Stomach (tissue), 9 donors: Measurements from ENCODE around the gene ATAD3A. TPM values are rescaled to one million over a fixed set of nuclear protein-coding genes. Genes with fewer than 3 reads are reported as not detected.

ENCODE experiments used
- DNase-seq, 2 donors: peaks; one replicate each; pipeline versions ENCODE4 v3.0.0 to v3.0.0-alpha.2; 2013 to 2019
- H3K27ac ChIP-seq, 5 donors: fragments of 200-600 bp in 4 of 5; sonication (generic) in 4 of 5; one replicate each; pipeline ENCODE4 v1.5.1; 2013 to 2019; ENCODE audit warnings: mild to moderate bottlenecking in 1 of 5, moderate library complexity in 1 of 5
- H3K27me3 ChIP-seq, 3 donors: fragments of 200-600 bp; sonication (generic); one replicate each; pipeline ENCODE4 v1.5.1; 2017 to 2019; ENCODE audit warnings: mixed run types in 1 of 3
- H3K36me3 ChIP-seq, 4 donors: fragments of 200-600 bp; sonication (generic); 1 replicate in 3 of 4; 2 replicates in 1 of 4; pipeline ENCODE4 v1.5.1; 2016 to 2019
- H3K4me1 ChIP-seq, 4 donors: fragments of 200-600 bp; sonication (generic); one replicate each; pipeline ENCODE4 v1.5.1; 2016 to 2019
- H3K4me3 ChIP-seq, 4 donors: fragments of 200-600 bp; sonication (generic) in 3 of 4; one replicate each; pipeline ENCODE4 v1.5.1; 2016 to 2019; ENCODE audit warnings: mild to moderate bottlenecking in 1 of 4
- H3K9me3 ChIP-seq, 4 donors: fragments of 200-600 bp; sonication (generic); one replicate each; pipeline ENCODE4 v1.5.1; 2016 to 2019
- EP300 ChIP-seq: sonication (generic); formaldehyde crosslinking; IDR thresholded peaks from one replicate; pipeline ENCODE4 v1.6.1; 2017; ENCODE audit warnings: antibody characterized with exemption
- POLR2A ChIP-seq, 4 donors: fragments of 450-650 bp; IDR thresholded peaks; one replicate each; pipeline ENCODE4 v1.6.1; 2016; ENCODE audit warnings: antibody characterized with exemption in 4 of 4, control low read depth in 2 of 4, mild to moderate bottlenecking in 1 of 4, moderate library complexity in 1 of 4
- POLR2AphosphoS5 ChIP-seq, 3 donors: sonication (generic); formaldehyde crosslinking; IDR thresholded peaks; one replicate each; pipeline ENCODE4 v1.6.1; 2016; ENCODE audit warnings: antibody characterized with exemption in 3 of 3
- WGBS, 5 donors: extraction: QIAGEN DNeasy Blood & Tissue Kit in 3 of 5; methylation state at CpG; one replicate each; pipeline versions ENCODE4 v1.1.5 to v1.1.7; 2013 to 2018; 5-methylcytosine and 5-hydroxymethylcytosine counted together
- intact Hi-C: fragments of 100-400 bp; cut with DNase I; formaldehyde crosslinking; loops from one replicate; pipeline ENCODE4 v1.15.1; 2023; ENCODE audit warnings: low total_unique reads
- polyA plus RNA-seq, 3 donors: library from polyadenylated mRNA; stranded (reverse); fragments of 200-250 nt; gene quantifications; one replicate each; pipeline ENCODE4 v1.2.3, GENCODE V29; 2013
- total RNA-seq, 5 donors: library from RNA; depleted of rRNA; stranded (reverse); fragments of >200 nt; gene quantifications; one replicate each; pipeline versions ENCODE4 v1.1.0 to v1.2.3, GENCODE V29; 2014 to 2016
- TF ChIP-seq, protein P1 (sequence below), 7 experiments: fragments of 450-650 bp in 4 of 7; fragments of 200-600 bp in 3 of 7; sonication (generic) in 3 of 7; IDR thresholded peaks; one replicate each; pipeline ENCODE4 v1.5.1; 2016 to 2019; ENCODE audit warnings: antibody characterized with exemption in 7 of 7, control low read depth in 2 of 7, mild to moderate bottlenecking in 1 of 7
- donor health status: healthy with polysubstance abuse.
- donor health status: Bipolar disorder and iron deficiency.
- donor health status: healthy.

The ATAD3A gene
- total and polyA plus RNA-seq, 8 donors, result 10.6 to 92.1 (median 18.7) TPM

DNA sequence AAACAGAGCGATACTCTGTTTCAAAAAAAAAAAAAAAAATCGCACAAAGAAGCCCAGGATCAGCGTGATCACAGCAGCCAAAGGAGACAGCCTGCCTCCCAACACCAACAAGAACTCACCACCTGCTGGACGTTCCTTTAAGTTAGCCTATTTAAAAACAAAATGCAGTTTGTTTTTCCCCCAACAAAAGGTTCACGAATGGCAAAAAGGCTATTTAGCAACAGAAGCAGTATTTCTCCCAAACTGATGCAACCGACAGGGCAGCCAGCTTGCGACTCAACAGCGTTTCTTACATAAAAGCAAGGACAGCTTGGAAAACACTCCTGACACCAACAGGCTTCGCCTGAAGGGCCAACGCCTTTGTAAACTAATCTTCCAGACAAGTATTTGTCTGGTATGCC, 55.9 kb downstream of the ATAD3A start:
- peaks cover 19 to 78% (median 57%) of the 10 kb centered on the region in 4 donors for H3K4me1 ChIP-seq
- 67 to 79% (median 74%) methylated on average over 10 of the region's 10 CpGs for WGBS, 5 donors
- TF ChIP-seq, protein P1, sequence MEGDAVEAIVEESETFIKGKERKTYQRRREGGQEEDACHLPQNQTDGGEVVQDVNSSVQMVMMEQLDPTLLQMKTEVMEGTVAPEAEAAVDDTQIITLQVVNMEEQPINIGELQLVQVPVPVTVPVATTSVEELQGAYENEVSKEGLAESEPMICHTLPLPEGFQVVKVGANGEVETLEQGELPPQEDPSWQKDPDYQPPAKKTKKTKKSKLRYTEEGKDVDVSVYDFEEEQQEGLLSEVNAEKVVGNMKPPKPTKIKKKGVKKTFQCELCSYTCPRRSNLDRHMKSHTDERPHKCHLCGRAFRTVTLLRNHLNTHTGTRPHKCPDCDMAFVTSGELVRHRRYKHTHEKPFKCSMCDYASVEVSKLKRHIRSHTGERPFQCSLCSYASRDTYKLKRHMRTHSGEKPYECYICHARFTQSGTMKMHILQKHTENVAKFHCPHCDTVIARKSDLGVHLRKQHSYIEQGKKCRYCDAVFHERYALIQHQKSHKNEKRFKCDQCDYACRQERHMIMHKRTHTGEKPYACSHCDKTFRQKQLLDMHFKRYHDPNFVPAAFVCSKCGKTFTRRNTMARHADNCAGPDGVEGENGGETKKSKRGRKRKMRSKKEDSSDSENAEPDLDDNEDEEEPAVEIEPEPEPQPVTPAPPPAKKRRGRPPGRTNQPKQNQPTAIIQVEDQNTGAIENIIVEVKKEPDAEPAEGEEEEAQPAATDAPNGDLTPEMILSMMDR (IDR thresholded peaks at IDR 0.05), result no peak
- no peak for TF ChIP-seq POLR2A (IDR thresholded peaks at IDR 0.05)
- TF ChIP-seq EP300, result no peak
- TF ChIP-seq POLR2AphosphoS5 (IDR thresholded peaks at IDR 0.05), result no peak

DNA sequence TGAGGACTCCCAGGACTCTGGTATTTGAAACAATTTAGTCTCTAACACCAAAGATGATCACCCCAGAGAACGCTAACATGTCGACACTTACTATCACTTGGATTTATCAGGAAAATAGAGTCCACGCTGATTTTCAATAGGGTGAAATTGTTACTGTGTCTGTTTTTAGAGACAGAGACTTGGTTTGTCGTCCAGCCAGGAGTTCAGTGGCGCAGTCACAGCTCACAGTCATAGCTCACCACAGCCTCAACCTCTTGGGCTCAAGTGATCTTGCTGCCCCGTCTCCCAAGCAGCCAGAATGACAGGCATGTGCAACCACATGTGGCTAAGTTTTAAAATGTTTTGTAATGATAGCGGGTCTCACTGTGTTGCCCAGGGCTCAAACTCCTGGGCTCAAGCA, 57.4 kb downstream of the ATAD3A start:
- Histone ChIP-seq H3K27ac (no peak overlapping the region), H3K4me1 (peaks cover 27 to 78% (median 64%) of the 10 kb centered on the region in 4 donors), H3K9me3 (no peaks in the 10 kb centered on the region), H3K4me3 (no peak overlapping the region), H3K27me3 (no peaks in the 10 kb centered on the region), H3K36me3 (peaks cover 5 to 69% (median 55%) of the 10 kb centered on the region in 4 donors)
- WGBS, 5 donors, result 76 to 83% (median 78%) methylated on average over 7 of the region's 7 CpGs
- intact Hi-C loops, result no loop called here
- TF ChIP-seq EP300 (no peak), POLR2AphosphoS5 (IDR thresholded peaks at IDR 0.05) (no peak), POLR2A (IDR thresholded peaks at IDR 0.05) (no peak)
- TF ChIP-seq, protein P1 (IDR thresholded peaks at IDR 0.05), result no peak
- DNase-seq, result no peak

More for the DNA sequence above, 55.9 kb downstream of the ATAD3A start:
- H3K27ac ChIP-seq, result no peak overlapping the region
- H3K27me3 ChIP-seq, result no peaks in the 10 kb centered on the region
- intact Hi-C loops, result no loop called here
- peaks cover 18 to 82% (median 69%) of the 10 kb centered on the region in 4 donors for H3K36me3 ChIP-seq
- H3K4me3 ChIP-seq, result no peak overlapping the region
- DNase-seq, result no peak
- no peaks in the 10 kb centered on the region for H3K9me3 ChIP-seq

GRCh38 chr1:1573843-1574720, 62.1 kb downstream of the ATAD3A start:
- H3K27me3 ChIP-seq, result no peaks in the 10 kb centered on the region
- no peaks in the 10 kb centered on the region for H3K9me3 ChIP-seq
- intact Hi-C loops, result no loop called here
- TF ChIP-seq POLR2A (IDR thresholded peaks at IDR 0.05), result no peak
- TF ChIP-seq POLR2AphosphoS5 (IDR thresholded peaks at IDR 0.05), result peak in 1 of 3 donors; percentile 1
- peaks cover 0 to 38% (median 25%) of the 10 kb centered on the region in 4 donors for H3K36me3 ChIP-seq
- WGBS, 5 donors, result 0 to 1% (median 1%) methylated on average over 58 to 96 of the region's 96 CpGs
- DNase-seq, result peak in 1 of 2 donors; percentile 91
- H3K4me3 ChIP-seq, result peak overlapping the region; percentile 95 to 100 (median 98)
- H3K27ac ChIP-seq, result peak overlapping the region; percentile 98 to 100 (median 99)
- H3K4me1 ChIP-seq, result peaks cover 19 to 58% (median 50%) of the 10 kb centered on the region in 4 donors

- Histone ChIP-seq H3K4me1 (peaks cover 16 to 50% (median 42%) of the 10 kb centered on the region in 4 donors), H3K36me3 (peaks cover 0 to 31% (median 18%) of the 10 kb centered on the region in 4 donors), H3K9me3 (no peaks in the 10 kb centered on the region), H3K27ac (peak within 1 kb of the TSS; percentile 98 to 100 (median 99)), H3K4me3 (peak within 1 kb of the TSS; percentile 95 to 100 (median 98)), H3K27me3 (no peaks in the 10 kb centered on the region)
- peak; percentile 95 to 98 for DNase-seq
- intact Hi-C loops, result no loop called here
- TF ChIP-seq, protein P1 (IDR thresholded peaks at IDR 0.05), result no peak
- TF ChIP-seq POLR2AphosphoS5 (IDR thresholded peaks at IDR 0.05) (peak; percentile 99), POLR2A (IDR thresholded peaks at IDR 0.05) (peak in 2 of 4 donors; percentile 92 to 96), EP300 (peak; percentile 19)
- WGBS, 5 donors, result 0 to 1% (median 1%) methylated on average over 23 to 87 of the region's 87 CpGs
Measured at GRCh38 chr1:1574721-1575537, 63.0 kb downstream of the ATAD3A start, which contains the start of gene SSU72. SSU72 (minus strand) TSS chr1:1574863; CDS start chr1:1574557, 306 bp downstream.
